GM12878 (cell line): ENCODE data around the gene PAIP2.

ENCODE experiments used
- CEBPB ChIP-seq, 2 experiments: fragments of 150-350 bp in 1 of 2; IDR thresholded peaks; 2 replicates each; pipeline ENCODE4 v1.6.1; 2012 to 2014; ENCODE audit warnings: low read depth in 2 of 2, low read length in 2 of 2, borderline replicate concordance in 1 of 2, inconsistent platforms in 1 of 2
- CTCF ChIP-seq, 3 experiments: IDR thresholded peaks in 2 of 3; conservative IDR thresholded peaks in 1 of 3; 2 replicates each; pipeline ENCODE4 v1.5.1; 2011; ENCODE audit warnings: low read depth in 3 of 3, low read length in 3 of 3, mild to moderate bottlenecking in 3 of 3, control low read depth in 2 of 3, moderate library complexity in 2 of 3, inconsistent platforms in 1 of 3, mixed read lengths in 1 of 3; ENCODE audit not compliant: control insufficient read depth in 2 of 3, insufficient read depth in 1 of 3; ENCODE audit errors: extremely low read depth in 1 of 3
- ESRRA ChIP-seq: IDR thresholded peaks from 2 replicates; pipeline ENCODE4 v1.6.1; 2012; ENCODE audit warnings: mild to moderate bottlenecking, low read length, improper control_type of control experiment
- GABPA ChIP-seq: IDR thresholded peaks from 2 replicates; pipeline ENCODE4 v1.6.1; 2014; ENCODE audit warnings: antibody characterized with exemption, low read depth, mild to moderate bottlenecking, inconsistent platforms
- POLR2A ChIP-seq: IDR thresholded peaks from 2 replicates; pipeline ENCODE4 v1.6.1; 2011; ENCODE audit warnings: low read depth, mild to moderate bottlenecking, low read length
- SREBF2 ChIP-seq: IDR thresholded peaks from 2 replicates; pipeline ENCODE4 v1.6.1; 2012; ENCODE audit warnings: mild to moderate bottlenecking, low read length
- TAF1 ChIP-seq: IDR thresholded peaks from 2 replicates; pipeline ENCODE4 v1.6.1; 2011; ENCODE audit warnings: mild to moderate bottlenecking, low read depth, low read length, borderline replicate concordance

DNA sequence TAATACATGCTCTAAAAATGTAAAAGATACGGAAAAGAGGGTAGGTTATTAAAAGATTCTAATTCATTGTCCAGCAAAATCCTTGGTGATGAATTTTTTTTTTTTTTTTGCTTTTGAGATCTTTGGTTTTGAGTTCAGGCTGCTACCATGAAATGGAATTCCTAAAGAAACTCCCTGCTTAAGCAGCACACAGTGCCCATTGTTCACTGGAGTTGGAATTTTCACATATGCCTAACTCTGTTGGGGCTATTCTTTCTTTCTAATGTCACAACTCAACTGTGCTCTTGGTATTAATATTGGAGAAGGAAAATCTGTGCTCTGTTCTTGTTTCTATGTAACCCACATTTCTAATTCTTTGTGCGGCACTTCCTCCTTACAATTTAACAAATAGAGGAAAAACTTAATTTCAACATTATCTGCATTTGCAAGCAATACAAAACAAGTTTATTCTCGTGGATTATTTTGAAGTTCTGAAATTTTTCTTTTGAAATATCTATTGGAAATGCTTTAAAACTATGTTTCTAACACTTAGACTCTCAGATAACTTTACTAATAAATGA, 26.5 kb upstream of the PAIP2 start:
- TF ChIP-seq CEBPB (IDR thresholded peaks at IDR 0.05; ENCODE audit: borderline replicate concordance in 1 of 2, low read depth in 2 of 2, low read length in 2 of 2), result no peak
- TF ChIP-seq POLR2A, result no peak
- TF ChIP-seq TAF1, result no peak
- no peak for TF ChIP-seq GABPA
- no peak for TF ChIP-seq ESRRA
- TF ChIP-seq CTCF (IDR thresholded peaks at IDR 0.05 in 2 of 3, conservative IDR thresholded peaks at IDR 0.05 in 1 of 3; ENCODE audit: control insufficient read depth in 2 of 3, extremely low read depth in 1 of 3, insufficient read depth in 1 of 3, low read depth in 3 of 3, low read length in 3 of 3), result no peak
- TF ChIP-seq SREBF2, result no peak
